ENCODE measurements around the gene FER1L5.

DNA sequence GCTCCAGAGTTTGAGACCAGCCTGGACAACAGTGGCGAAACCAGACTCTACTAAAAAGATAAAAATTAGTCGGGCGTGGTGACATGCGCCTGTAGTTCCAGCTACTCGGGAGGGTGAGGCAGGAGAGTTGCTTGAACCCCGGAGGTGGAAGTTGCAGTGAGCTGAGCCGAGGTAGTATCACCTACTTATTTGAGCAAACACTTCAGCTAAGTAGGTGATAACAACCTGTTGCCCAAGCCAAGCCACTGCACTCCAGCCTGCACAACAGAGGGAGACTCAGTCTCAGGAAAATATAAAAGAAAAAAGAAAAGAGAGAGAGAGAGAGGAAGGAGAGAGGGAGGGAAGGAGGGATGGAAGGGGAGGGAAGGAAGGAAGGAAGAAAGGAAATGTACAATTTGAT, 21.3 kb downstream of the FER1L5 start:
- TF ChIP-seq, protein P1, sequence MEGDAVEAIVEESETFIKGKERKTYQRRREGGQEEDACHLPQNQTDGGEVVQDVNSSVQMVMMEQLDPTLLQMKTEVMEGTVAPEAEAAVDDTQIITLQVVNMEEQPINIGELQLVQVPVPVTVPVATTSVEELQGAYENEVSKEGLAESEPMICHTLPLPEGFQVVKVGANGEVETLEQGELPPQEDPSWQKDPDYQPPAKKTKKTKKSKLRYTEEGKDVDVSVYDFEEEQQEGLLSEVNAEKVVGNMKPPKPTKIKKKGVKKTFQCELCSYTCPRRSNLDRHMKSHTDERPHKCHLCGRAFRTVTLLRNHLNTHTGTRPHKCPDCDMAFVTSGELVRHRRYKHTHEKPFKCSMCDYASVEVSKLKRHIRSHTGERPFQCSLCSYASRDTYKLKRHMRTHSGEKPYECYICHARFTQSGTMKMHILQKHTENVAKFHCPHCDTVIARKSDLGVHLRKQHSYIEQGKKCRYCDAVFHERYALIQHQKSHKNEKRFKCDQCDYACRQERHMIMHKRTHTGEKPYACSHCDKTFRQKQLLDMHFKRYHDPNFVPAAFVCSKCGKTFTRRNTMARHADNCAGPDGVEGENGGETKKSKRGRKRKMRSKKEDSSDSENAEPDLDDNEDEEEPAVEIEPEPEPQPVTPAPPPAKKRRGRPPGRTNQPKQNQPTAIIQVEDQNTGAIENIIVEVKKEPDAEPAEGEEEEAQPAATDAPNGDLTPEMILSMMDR (IDR thresholded peaks at IDR 0.05) = no peak
- no peak for TF ChIP-seq EZH2 (IDR thresholded peaks at IDR 0.05; ENCODE audit: borderline replicate concordance, insufficient read depth, low read depth, low read length, poor library complexity, severe bottlenecking)
